Activated T-helper 2 cell treated with anti-CD3 and anti-CD28 coated beads, Interferon-gamma antibody, Interleukin-2, Interleukin-4, amounts not matched to agents 10 μg/mL and 5 μg/mL and 100 μg/mL, durations not matched to agents 14 hours and 24 hours and 36 hours (primary cell): ENCODE measurements around the gene IGIP. TPM values are rescaled to one million over a fixed set of nuclear protein-coding genes. Genes with fewer than 3 reads are reported as not detected.

Experiments
- DNase-seq: peaks from one replicate; pipeline ENCODE4 v3.0.0; 2021; ENCODE audit warnings: low spot score
- H3K27ac Mint-ChIP-seq: one replicate; pipeline ENCODE4 v1.8.0; 2021; ENCODE audit warnings: mixed read lengths
- H3K27me3 Mint-ChIP-seq: one replicate; pipeline ENCODE4 v1.8.0; 2021; ENCODE audit warnings: low read depth, mixed read lengths
- H3K36me3 Mint-ChIP-seq: one replicate; pipeline ENCODE4 v1.8.0; 2021; ENCODE audit warnings: low read depth, mixed read lengths
- H3K4me1 Mint-ChIP-seq: one replicate; pipeline ENCODE4 v1.8.0; 2021; ENCODE audit warnings: low read depth, mixed read lengths
- H3K4me3 Mint-ChIP-seq: one replicate; pipeline ENCODE4 v1.8.0; 2021; ENCODE audit warnings: low read depth, mild to moderate bottlenecking, moderate library complexity, mixed read lengths
- H3K9me3 Mint-ChIP-seq: one replicate; pipeline ENCODE4 v1.8.0; 2021; ENCODE audit warnings: mixed read lengths
- intact Hi-C: fragments of 100-400 bp; cut with micrococcal nuclease; formaldehyde crosslinking; loops from one replicate; pipeline ENCODE4 v1.15.1; 2023
- total RNA-seq: library from RNA; stranded (reverse); gene quantifications from 2 replicates; pipeline ENCODE4 v1.2.3, GENCODE V29; 2022

Gene IGIP
- total RNA-seq, 1 donor from 2014 or later, result 2.2 TPM

DNA sequence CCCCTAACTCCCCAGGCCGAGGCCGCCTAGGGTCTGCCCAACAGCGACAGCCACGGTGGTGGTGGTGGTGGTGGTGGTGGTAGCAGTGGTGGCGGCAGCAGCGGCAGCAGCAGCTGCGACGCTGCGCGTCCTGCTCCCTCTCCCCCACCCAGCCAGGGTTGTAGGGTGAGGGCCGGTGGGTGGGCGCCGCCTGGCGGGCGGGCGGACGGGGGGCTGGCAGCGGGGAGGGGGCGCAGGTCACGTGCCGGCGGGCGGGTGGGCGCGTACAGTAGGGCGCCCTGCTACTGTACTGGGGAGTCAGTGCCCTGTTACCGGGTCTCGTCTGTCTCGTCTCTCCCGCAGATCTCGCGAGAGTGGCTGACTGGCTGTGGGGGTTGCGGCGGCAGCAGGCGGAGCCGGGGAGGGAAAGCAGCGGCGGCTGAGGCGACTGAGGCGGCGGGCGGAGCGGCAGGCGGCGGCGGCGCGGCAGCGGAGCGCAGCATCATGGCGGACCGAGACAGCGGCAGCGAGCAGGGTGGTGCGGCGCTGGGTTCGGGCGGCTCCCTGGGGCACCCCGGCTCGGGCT, 12.0 kb upstream of the IGIP start, which contains the start of gene PURA:
TSS of gene PURA (plus strand) at position 411 of the 565 bp plus-strand sequence. CDS start at position 484, 73 bp downstream.
- intact Hi-C loops, result loop anchor here (2.0 to 5.0 kb wide), 4 partner anchors 31 to 551 kb away; partner anchors contain the start of genes ANKHD1, CYSTM1 and UBE2D2
- peaks cover 25% of the 10 kb centered on the region for H3K27me3 Mint-ChIP-seq
- peaks cover 50% of the 10 kb centered on the region for H3K4me1 Mint-ChIP-seq
- H3K4me3 Mint-ChIP-seq, result peak within 1 kb of the TSS; percentile 92
- H3K36me3 Mint-ChIP-seq, result peaks cover 17% of the 10 kb centered on the region
- peak within 1 kb of the TSS; percentile 85 for H3K27ac Mint-ChIP-seq
- no peaks in the 10 kb centered on the region for H3K9me3 Mint-ChIP-seq
- DNase-seq, result peak; percentile 94

DNA sequence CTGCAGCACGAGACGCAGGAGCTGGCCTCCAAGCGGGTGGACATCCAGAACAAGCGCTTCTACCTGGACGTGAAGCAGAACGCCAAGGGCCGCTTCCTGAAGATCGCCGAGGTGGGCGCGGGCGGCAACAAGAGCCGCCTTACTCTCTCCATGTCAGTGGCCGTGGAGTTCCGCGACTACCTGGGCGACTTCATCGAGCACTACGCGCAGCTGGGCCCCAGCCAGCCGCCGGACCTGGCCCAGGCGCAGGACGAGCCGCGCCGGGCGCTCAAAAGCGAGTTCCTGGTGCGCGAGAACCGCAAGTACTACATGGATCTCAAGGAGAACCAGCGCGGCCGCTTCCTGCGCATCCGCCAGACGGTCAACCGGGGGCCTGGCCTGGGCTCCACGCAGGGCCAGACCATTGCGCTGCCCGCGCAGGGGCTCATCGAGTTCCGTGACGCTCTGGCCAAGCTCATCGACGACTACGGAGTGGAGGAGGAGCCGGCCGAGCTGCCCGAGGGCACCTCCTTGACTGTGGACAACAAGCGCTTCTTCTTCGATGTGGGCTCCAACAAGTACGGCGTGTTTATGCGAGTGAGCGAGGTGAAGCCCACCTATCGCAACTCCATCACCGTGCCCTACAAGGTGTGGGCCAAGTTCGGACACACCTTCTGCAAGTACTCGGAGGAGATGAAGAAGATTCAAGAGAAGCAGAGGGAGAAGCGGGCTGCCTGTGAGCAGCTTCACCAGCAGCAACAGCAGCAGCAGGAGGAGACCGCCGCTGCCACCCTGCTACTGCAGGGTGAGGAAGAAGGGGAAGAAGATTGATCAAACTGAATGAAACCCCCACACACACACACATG, 11.2 kb upstream of the IGIP start:
- Mint-ChIP-seq H3K27ac (peak overlapping the region; percentile 79), H3K9me3 (no peaks in the 10 kb centered on the region), H3K4me1 (peaks cover 42% of the 10 kb centered on the region), H3K4me3 (peak overlapping the region; percentile 92), H3K36me3 (peaks cover 13% of the 10 kb centered on the region), H3K27me3 (peaks cover 19% of the 10 kb centered on the region)
- intact Hi-C loops, result loop anchor here (1.0 to 5.0 kb wide), 4 partner anchors 7 to 552 kb away; partner anchors contain the start of genes CYSTM1 and UBE2D2
- DNase-seq, result peak; percentile 50

- H3K4me1 Mint-ChIP-seq, result peaks cover 40% of the 10 kb centered on the region
- DNase-seq, result no peak
- H3K27me3 Mint-ChIP-seq, result peaks cover 16% of the 10 kb centered on the region
- peak overlapping the region; percentile 79 for H3K27ac Mint-ChIP-seq
- H3K4me3 Mint-ChIP-seq, result peak overlapping the region; percentile 92
- H3K36me3 Mint-ChIP-seq, result peaks cover 13% of the 10 kb centered on the region
- intact Hi-C loops, result loop anchor here (1.0 to 2.0 kb wide), 3 partner anchors 8 to 60 kb away; partner anchors contain the start of gene CYSTM1
- no peaks in the 10 kb centered on the region for H3K9me3 Mint-ChIP-seq
Measured at GRCh38 chr5:140115186-140115500, 10.6 kb upstream of the IGIP start.

DNA sequence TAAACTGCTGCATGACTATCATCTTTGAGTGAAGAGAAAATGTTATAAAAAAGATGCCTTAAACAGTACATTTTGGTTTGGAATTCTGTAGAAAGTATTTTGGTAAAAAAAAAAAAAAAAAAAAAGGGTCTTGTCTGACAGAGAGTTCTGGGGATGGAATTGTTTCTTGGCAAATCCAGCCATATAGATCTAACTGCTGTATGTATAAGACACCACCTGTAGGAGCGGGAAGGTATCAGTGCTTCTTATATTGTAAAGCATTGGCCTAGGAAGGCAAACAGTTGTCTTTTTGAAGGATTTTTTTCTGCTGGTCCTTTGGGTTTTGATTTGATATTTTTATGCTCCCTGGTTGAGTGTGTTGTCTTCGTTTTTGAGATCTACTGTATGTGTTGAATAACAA, 9.0 kb upstream of the IGIP start:
- peaks cover 39% of the 10 kb centered on the region for H3K4me1 Mint-ChIP-seq
- H3K27ac Mint-ChIP-seq, result no peak overlapping the region
- DNase-seq, result no peak
- H3K36me3 Mint-ChIP-seq, result peaks cover 13% of the 10 kb centered on the region
- no peaks in the 10 kb centered on the region for H3K9me3 Mint-ChIP-seq
- H3K4me3 Mint-ChIP-seq, result no peak overlapping the region
- intact Hi-C loops, result no loop called here
- peaks cover 8% of the 10 kb centered on the region for H3K27me3 Mint-ChIP-seq

GRCh38 chr5:140117523-140117922, 8.2 kb upstream of the IGIP start:
- H3K27ac Mint-ChIP-seq, result no peak overlapping the region
- intact Hi-C loops, result no loop called here
- H3K4me1 Mint-ChIP-seq, result peaks cover 34% of the 10 kb centered on the region
- H3K27me3 Mint-ChIP-seq, result peaks cover 2% of the 10 kb centered on the region
- DNase-seq, result no peak
- no peak overlapping the region for H3K4me3 Mint-ChIP-seq
- H3K9me3 Mint-ChIP-seq, result no peaks in the 10 kb centered on the region
- H3K36me3 Mint-ChIP-seq, result peaks cover 13% of the 10 kb centered on the region

DNA sequence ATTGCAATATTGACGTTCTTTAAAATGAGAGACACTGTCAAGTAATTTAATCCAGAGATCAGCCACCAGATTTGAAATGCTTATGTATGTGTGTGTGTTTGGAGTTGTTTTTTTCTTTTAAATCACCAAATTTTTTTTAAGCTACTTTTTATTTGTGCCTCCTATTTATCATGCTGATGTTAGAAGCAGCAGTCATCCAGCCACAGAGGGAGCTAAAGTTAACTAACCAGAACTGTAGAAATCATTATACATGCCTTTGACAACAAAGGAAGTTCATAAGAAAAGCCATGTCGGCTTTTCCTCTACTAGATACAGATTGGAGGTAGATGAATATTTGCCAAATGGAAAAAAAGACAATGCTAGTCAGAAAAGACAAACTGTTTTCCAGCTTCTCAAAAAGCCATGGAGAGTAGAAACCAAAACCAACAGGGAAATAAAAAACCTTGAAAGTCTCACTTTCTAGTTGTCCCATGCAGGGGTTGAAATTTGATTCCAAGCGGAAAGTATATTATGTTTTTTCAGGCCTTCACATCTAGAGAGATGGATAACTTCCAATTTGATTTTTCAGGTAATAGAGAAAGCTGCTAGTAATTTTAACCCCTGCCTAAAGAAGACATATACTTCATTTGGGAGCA, 7.3 kb upstream of the IGIP start:
- peaks cover 36% of the 10 kb centered on the region for H3K4me1 Mint-ChIP-seq
- H3K27ac Mint-ChIP-seq, result no peak overlapping the region
- H3K36me3 Mint-ChIP-seq, result peaks cover 13% of the 10 kb centered on the region
- intact Hi-C loops, result no loop called here
- DNase-seq, result no peak
- no peak overlapping the region for H3K4me3 Mint-ChIP-seq
- no peaks in the 10 kb centered on the region for H3K9me3 Mint-ChIP-seq
- H3K27me3 Mint-ChIP-seq, result peaks cover 2% of the 10 kb centered on the region

DNA sequence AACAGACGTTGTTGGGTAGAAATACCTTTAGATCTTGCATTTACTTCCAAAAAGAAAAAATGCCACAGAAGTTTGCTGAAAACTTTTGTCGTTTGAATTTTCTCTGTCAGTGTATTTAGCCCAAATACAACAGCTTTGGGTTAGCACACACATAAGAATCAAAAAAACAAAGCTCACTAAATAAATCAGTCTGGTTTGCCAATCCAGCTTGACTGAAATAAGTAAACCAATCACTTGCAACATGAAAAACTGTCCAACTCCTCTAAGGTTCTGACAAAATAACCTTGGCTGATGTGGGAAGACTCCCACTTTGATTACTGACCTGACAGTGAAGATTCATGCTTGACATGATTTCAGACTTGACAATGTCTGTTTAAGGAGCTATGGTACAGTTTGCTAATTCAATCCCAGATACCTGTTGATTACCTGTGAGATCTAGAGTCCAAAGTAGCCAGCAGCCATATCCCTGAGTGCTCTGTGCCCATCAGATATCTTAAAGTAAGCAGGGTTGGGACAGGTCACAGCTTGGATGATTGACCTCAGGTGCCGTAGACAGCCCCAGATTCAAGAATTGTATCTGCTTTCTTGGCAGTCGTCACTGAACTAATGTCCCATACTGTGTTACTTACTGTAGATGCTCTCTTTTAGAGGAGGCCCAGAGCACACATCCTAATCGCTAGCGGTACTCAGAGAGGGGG, 727 bp downstream of the IGIP start:
- H3K4me1 Mint-ChIP-seq, result peaks cover 8% of the 10 kb centered on the region
- intact Hi-C loops, result no loop called here
- no peak overlapping the region for H3K27ac Mint-ChIP-seq

DNA sequence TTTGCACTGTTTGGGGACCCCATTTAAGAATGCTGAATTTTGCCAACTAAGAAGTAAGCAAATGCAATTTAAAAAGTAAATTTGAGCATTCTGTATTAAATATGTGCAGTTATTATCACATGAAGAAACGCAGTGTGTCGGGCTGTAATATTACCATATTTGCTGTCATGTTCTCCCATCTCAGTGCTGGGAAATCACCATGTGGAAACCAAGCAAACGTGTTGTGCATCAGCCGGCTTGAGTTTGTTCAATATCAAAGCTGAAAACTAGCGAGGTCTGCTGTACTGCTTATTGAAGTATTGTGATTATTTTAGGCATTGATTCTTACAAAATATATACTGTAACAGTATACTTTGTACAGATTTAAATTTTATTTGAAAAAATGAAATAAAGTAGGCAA, 2.6 kb downstream of the IGIP start:
- H3K4me1 Mint-ChIP-seq, result peaks cover 12% of the 10 kb centered on the region

More for the DNA sequence above, 727 bp downstream of the IGIP start:
- Mint-ChIP-seq H3K27me3 (peaks cover 8% of the 10 kb centered on the region), H3K9me3 (no peaks in the 10 kb centered on the region), H3K36me3 (no peaks in the 10 kb centered on the region), H3K4me3 (no peak overlapping the region)
- DNase-seq, result no peak

DNA sequence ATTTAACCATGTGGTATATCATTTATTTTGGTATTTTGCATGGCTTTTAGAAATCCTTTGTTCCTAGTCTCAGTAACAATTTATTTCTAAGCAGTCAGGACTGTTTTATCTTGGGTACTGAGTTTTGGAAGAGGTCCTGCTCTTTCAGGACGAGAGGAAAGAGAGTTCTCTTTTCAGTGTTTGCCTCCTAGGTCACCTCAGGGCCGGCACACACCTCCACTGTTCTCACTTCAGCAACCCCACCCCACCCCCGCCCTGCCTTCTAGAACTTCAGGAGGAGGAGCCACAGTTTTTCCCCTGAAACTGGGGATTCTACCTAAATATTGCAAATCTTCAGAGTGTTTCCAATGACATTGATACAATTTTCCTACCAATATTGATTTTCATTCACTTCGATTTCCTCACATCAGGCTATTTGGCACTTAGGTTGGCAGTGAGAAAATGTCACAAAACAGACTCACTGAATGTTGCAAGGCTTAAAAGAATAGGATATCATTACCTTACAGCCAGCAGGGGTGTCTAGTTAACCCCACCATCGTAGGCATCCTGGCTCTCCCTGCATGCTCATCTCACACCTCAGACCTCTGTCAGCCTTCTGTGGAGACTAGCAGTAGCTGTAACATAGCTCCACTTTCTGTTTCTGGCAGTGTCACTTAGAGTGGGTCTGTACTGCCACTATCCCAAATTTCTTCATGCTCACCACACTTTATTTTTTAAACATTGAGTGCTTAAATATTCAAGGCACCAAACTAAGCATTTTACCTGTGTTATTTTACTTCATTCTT, 5.4 kb downstream of the IGIP start:
- Mint-ChIP-seq H3K27ac (no peak overlapping the region), H3K27me3 (peaks cover 4% of the 10 kb centered on the region), H3K4me1 (peaks cover 15% of the 10 kb centered on the region), H3K4me3 (no peak overlapping the region), H3K36me3 (no peaks in the 10 kb centered on the region), H3K9me3 (no peaks in the 10 kb centered on the region)
- no peak for DNase-seq
- intact Hi-C loops, result no loop called here

More for the DNA sequence above, 2.6 kb downstream of the IGIP start:
- H3K9me3 Mint-ChIP-seq, result no peaks in the 10 kb centered on the region
- no peaks in the 10 kb centered on the region for H3K36me3 Mint-ChIP-seq
- H3K27me3 Mint-ChIP-seq, result peaks cover 8% of the 10 kb centered on the region
- no peak overlapping the region for H3K27ac Mint-ChIP-seq
- H3K4me3 Mint-ChIP-seq, result no peak overlapping the region
- intact Hi-C loops, result no loop called here
- no peak for DNase-seq

DNA sequence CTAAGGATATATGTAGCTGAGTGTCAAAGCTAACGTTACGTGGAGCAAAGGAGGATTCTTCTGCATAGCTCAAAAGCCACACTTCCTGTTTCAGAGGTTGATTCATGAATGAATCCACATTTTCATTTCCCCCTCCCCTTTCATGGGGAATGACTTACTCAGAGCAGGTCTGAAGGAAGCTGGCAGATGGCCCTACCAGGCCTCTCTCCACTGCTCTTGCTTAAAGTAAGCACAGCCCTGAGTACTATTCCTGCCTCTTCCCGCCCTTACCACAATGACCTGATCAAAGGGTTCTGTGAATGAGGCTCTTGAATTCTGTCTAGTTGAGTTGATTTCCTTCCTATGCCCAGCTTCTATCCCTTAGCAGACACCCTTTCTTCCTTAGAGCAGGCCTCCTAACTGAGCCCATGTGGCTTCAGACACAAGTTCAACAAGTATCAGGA, 6.3 kb downstream of the IGIP start:
- no peaks in the 10 kb centered on the region for H3K36me3 Mint-ChIP-seq
- peak; percentile 7 for DNase-seq
- no peak overlapping the region for H3K27ac Mint-ChIP-seq
- no peaks in the 10 kb centered on the region for H3K9me3 Mint-ChIP-seq
- intact Hi-C loops, result no loop called here
- H3K27me3 Mint-ChIP-seq, result peaks cover 3% of the 10 kb centered on the region
- peaks cover 15% of the 10 kb centered on the region for H3K4me1 Mint-ChIP-seq
- H3K4me3 Mint-ChIP-seq, result no peak overlapping the region

DNA sequence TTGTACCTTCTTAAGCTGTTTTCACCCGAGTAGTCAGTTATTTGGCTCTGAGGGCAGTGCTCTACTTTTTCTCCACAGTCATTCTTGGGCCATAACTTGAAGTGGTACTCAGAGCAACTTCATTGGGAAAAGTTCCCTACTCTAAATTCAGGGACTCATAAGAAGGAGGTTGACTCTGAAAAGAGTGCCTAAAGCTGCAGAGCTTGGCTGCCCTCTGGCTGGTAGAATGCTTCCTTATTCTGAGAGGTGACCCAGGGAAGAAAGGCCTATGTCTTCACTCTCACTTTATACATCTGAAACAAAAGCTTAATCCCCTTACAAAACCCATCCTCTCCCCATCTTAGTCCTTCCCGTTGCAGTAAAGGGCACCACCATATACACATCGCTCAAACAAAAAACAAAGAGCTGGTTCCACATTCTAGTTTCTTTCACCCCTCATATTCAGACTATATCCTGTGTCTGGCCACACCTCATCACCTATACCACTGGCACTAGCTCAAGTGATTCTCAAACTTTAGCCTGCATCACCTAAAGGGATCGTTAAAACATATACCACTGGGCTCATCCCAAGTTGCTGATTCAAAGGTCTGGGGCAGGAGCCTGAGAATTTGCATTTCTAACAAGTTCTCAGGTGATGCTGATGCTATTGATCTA, 7.9 kb downstream of the IGIP start:
- intact Hi-C loops, result no loop called here

More for the DNA sequence above, 7.9 kb downstream of the IGIP start:
- Mint-ChIP-seq H3K36me3 (no peaks in the 10 kb centered on the region), H3K27ac (no peak overlapping the region), H3K9me3 (no peaks in the 10 kb centered on the region), H3K4me3 (no peak overlapping the region), H3K4me1 (peaks cover 15% of the 10 kb centered on the region), H3K27me3 (peaks cover 4% of the 10 kb centered on the region)
- DNase-seq, result peak; percentile 4
